ENCODE data around the gene A4GNT.

DNA sequence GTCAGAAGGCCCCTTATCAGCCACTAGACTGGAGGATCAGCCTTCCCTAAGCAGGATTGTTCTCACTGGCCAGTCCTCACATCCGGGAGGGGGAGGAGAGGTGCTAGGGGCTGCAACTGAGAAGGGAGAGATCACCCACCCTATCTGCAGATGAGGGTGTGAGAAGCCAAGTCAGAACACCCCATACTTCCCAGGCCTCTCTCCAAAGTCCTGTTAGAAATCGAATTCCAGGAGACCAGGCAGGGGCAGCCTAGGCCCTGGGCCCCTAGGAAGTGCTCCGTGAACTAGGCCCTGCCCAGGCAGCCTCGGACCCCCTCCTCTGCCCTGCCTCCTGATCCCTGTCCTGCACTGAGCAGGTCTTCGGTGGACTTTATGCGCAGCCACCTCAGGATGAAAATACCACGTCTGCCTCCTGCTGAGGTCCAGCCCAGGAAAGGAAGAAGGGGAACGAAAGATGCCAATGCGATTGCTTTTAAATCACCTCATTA is 17.7 kb downstream of the A4GNT start:
- TF ChIP-seq L3MBTL2 (conservative IDR thresholded peaks at IDR 0.05), result no peak
- TF ChIP-seq, protein P1, sequence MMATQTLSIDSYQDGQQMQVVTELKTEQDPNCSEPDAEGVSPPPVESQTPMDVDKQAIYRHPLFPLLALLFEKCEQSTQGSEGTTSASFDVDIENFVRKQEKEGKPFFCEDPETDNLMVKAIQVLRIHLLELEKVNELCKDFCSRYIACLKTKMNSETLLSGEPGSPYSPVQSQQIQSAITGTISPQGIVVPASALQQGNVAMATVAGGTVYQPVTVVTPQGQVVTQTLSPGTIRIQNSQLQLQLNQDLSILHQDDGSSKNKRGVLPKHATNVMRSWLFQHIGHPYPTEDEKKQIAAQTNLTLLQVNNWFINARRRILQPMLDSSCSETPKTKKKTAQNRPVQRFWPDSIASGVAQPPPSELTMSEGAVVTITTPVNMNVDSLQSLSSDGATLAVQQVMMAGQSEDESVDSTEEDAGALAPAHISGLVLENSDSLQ (IDR thresholded peaks at IDR 0.05), result no peak
- TF ChIP-seq FOXM1 (IDR thresholded peaks at IDR 0.05; ENCODE audit: borderline replicate concordance), result no peak
- TF ChIP-seq LEF1 (IDR thresholded peaks at IDR 0.05; ENCODE audit: borderline replicate concordance), result no peak
- TF ChIP-seq FOXA1 (IDR thresholded peaks at IDR 0.05), result no peak
- TF ChIP-seq SP1 (IDR thresholded peaks at IDR 0.05), result no peak
- no peak for TF ChIP-seq SUZ12 (IDR thresholded peaks at IDR 0.05)
- no peak for TF ChIP-seq FOXK2 (IDR thresholded peaks at IDR 0.05)

Measured in HEK293T (cell line).